Spleen (tissue), 7 donors: ENCODE results near the gene FOXJ1.

Source experiments
- POLR2AphosphoS5 ChIP-seq, 3 donors: sonication (generic); formaldehyde crosslinking; IDR thresholded peaks; one replicate each; pipeline ENCODE4 v1.5.1; 2017; ENCODE audit warnings: antibody characterized with exemption in 3 of 3
- TF ChIP-seq, protein P1 (sequence below), 11 experiments: fragments of 200-600 bp in 7 of 11; fragments of 450-650 bp in 4 of 11; sonication (generic) in 4 of 11; IDR thresholded peaks in 8 of 11; conservative IDR thresholded peaks in 3 of 11; 1 replicate in 7 of 11; 2 replicates in 4 of 11; pipeline versions ENCODE4 v1.4.0 to v1.8.0; 2016 to 2021; ENCODE audit warnings: antibody characterized with exemption in 11 of 11, inconsistent platforms in 4 of 11, mild to moderate bottlenecking in 1 of 11
- donor health status: DM: no; HTN: no; CAD: no; lungs with moderate emphysema.
- donor health status: DM: no; HTN: no; CAD: no.
- donor health status: DM: no; HTN: no; CAD: no.

DNA sequence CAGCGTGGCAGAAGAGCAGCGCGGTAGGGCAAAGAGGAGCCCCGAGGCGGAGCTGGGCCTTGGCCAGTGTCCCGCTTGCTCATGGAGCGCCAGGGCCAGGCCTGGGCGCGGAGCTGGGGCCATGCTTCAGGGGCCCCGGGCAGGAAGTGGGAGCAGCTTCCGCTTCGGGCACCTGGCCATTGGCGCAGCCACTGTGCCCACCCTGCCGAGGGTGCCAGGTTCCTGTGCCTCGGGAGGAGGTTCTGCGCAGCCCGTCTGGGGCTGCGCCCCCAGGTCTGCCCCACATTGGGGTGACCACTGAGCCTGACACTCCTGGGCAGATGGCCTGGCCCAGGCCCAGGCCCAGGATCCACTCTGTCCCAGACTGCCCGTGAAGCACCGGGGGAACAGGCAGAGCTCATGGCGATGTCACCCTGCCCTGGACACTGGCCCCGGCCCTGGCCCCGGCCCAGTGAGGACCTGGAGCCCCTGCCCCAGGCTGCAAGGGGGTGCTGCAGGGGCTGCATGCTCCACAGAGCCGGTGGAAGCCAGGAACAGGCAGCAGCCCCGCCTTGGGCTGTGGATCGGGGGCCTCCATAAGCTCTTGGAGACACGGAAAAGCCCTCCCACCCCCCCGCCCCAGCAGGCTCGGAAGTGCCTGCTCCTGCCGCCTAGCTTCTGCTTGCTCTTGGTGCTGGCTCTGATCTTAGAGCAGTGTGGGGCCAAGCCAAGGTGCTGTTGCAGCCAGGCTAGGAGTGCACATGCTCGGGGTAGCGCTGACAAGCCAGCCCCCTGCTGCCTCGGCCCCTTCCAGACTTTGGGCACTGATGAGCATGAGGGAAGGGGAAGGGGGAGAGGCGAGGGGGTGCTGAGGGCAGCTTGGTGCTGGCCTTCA, 35.9 kb upstream of the FOXJ1 start:
- TF ChIP-seq, protein P1, sequence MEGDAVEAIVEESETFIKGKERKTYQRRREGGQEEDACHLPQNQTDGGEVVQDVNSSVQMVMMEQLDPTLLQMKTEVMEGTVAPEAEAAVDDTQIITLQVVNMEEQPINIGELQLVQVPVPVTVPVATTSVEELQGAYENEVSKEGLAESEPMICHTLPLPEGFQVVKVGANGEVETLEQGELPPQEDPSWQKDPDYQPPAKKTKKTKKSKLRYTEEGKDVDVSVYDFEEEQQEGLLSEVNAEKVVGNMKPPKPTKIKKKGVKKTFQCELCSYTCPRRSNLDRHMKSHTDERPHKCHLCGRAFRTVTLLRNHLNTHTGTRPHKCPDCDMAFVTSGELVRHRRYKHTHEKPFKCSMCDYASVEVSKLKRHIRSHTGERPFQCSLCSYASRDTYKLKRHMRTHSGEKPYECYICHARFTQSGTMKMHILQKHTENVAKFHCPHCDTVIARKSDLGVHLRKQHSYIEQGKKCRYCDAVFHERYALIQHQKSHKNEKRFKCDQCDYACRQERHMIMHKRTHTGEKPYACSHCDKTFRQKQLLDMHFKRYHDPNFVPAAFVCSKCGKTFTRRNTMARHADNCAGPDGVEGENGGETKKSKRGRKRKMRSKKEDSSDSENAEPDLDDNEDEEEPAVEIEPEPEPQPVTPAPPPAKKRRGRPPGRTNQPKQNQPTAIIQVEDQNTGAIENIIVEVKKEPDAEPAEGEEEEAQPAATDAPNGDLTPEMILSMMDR (IDR thresholded peaks at IDR 0.05 in 8 of 11, conservative IDR thresholded peaks at IDR 0.05 in 3 of 11) = no peak
- no peak for TF ChIP-seq POLR2AphosphoS5 (IDR thresholded peaks at IDR 0.05)
